Measurements from ENCODE around the gene STAC3.

GRCh38 chr12:57241402-57242310, 9.3 kb downstream of the STAC3 start:
- TF ChIP-seq CTCF (IDR thresholded peaks at IDR 0.05; ENCODE audit: low read depth, low read length, missing input control) (no peak), SP1 (IDR thresholded peaks at IDR 0.05) (no peak), REST (IDR thresholded peaks at IDR 0.05) (no peak), GABPA (IDR thresholded peaks at IDR 0.05 in 1 of 2, conservative IDR thresholded peaks at IDR 0.05 in 1 of 2) (no peak), JUND (IDR thresholded peaks at IDR 0.05) (no peak), TAF1 (conservative IDR thresholded peaks at IDR 0.05) (no peak), HNF4G (IDR thresholded peaks at IDR 0.05) (no peak), RAD21 (IDR thresholded peaks at IDR 0.05) (no peak), NR2F2 (IDR thresholded peaks at IDR 0.05) (no peak)
- TF ChIP-seq, protein P1, sequence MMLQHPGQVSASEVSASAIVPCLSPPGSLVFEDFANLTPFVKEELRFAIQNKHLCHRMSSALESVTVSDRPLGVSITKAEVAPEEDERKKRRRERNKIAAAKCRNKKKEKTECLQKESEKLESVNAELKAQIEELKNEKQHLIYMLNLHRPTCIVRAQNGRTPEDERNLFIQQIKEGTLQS (IDR thresholded peaks at IDR 0.05): no peak
- TF ChIP-seq, protein P2, sequence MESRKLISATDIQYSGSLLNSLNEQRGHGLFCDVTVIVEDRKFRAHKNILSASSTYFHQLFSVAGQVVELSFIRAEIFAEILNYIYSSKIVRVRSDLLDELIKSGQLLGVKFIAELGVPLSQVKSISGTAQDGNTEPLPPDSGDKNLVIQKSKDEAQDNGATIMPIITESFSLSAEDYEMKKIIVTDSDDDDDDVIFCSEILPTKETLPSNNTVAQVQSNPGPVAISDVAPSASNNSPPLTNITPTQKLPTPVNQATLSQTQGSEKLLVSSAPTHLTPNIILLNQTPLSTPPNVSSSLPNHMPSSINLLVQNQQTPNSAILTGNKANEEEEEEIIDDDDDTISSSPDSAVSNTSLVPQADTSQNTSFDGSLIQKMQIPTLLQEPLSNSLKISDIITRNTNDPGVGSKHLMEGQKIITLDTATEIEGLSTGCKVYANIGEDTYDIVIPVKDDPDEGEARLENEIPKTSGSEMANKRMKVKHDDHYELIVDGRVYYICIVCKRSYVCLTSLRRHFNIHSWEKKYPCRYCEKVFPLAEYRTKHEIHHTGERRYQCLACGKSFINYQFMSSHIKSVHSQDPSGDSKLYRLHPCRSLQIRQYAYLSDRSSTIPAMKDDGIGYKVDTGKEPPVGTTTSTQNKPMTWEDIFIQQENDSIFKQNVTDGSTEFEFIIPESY (IDR thresholded peaks at IDR 0.05): no peak
- TF ChIP-seq, protein P3, sequence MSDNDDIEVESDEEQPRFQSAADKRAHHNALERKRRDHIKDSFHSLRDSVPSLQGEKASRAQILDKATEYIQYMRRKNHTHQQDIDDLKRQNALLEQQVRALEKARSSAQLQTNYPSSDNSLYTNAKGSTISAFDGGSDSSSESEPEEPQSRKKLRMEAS (IDR thresholded peaks at IDR 0.05): no peak
